Fibroblast of the conjunctiva (primary cell): ENCODE results near the gene ZFY.
"Not testable (repeated sequence)": the region's sequence is repeated elsewhere in the genome, so short reads cannot be mapped to it uniquely, and the experiment has no call there.

ENCODE experiments used
- DNase-seq: peaks from one replicate; pipeline ENCODE4 v3.0.0-alpha.2; 2010; ENCODE audit warnings: low read depth

The ZFY gene

GRCh38 chrY:2973110-2973751, 38.0 kb downstream of the ZFY start:
- no peak for DNase-seq

DNA sequence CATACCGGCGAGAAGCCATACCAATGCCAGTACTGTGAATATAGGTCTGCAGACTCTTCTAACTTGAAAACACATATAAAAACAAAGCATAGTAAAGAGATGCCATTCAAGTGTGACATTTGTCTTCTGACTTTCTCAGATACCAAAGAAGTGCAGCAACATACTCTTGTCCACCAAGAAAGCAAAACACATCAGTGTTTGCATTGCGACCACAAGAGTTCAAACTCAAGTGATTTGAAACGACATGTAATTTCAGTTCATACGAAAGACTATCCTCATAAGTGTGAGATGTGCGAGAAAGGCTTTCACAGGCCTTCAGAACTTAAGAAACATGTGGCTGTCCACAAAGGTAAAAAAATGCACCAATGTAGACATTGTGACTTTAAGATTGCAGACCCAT, 44.1 kb downstream of the ZFY start:
- no peak for DNase-seq

DNA sequence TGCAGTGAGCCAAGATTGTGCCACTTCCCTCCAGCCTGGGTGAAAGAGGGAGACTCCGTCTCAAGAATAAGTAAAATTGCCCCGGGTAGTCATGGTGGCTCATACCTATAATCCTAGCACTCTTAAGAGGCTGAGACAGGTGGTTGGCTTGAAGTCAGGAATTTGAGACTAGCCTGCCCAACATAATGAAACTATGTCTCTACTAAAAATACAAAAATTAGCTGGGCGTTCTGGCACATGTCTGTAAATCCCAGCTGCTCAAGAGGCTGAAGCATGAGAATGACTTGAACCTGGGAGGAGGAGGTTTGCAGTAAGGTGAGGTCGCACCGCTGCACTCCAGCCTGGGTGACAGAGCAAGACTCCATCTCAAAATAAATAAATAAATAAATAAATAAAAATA, 49.3 kb downstream of the ZFY start:
- DNase-seq: no peak

DNA sequence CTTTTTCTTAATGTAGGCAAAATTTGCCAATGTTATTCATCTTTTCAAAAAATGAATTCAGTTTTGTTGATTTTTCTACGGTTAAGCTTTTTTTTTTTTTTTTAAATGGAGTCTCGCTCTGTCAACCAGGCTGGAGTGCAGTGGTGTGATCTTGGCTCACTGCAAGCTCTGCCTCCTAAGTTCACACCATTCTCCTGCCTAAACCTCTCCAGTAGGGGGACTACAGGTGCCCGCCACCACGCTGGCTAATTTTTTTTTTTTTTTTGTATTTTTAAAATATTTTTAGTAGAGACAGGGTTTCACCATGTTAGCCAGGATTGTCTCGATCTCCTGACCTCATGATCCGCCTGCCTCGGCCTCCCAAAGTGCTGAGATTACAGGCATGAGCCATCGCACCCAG, 52.0 kb downstream of the ZFY start:
- DNase-seq: not testable (repeated sequence)

- not testable (repeated sequence) for DNase-seq
These were observed 62.2 kb downstream of the ZFY start for GRCh38 chrY:2997369-2997768.

DNA sequence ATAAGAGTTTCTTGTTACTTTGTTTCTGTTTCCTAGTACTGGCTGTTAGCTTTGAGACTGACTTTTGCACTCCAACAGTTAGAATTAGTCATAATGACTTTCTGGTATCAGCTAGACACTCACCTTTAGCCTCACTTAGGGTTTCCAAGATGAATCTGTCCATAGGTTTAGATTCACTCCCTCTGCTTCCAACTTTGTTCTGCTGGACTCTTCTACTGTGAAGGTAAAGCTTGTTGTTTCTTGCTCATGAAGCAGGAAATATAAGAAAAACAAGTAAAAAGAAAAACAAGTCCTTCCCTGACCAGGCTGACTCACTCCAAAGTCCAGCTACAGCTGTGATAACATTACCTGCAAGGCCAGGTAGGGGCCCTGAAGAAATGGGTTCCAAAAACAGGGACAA, 67.0 kb downstream of the ZFY start:
- DNase-seq: no peak

GRCh38 chrY:3002680-3003515, 67.7 kb downstream of the ZFY start:
- DNase-seq: no peak

DNA sequence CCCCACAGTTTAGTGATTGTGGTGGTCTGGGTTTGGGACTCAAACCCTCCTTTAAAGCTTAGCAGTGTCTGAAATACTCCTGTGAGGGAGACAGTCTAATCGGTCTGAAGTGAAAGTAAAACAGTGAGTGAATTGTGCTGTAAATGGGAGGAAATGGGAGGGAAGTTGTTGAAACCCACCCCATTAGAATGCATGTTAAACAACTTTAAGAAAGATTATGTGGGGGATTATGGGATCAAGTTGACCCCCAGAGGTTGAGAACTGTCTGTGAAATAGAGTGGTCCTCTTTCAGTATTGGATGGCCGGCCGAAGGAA, 68.3 kb downstream of the ZFY start:
- no peak for DNase-seq

- DNase-seq: no peak
These were observed 68.7 kb downstream of the ZFY start for GRCh38 chrY:3003846-3004245.

DNA sequence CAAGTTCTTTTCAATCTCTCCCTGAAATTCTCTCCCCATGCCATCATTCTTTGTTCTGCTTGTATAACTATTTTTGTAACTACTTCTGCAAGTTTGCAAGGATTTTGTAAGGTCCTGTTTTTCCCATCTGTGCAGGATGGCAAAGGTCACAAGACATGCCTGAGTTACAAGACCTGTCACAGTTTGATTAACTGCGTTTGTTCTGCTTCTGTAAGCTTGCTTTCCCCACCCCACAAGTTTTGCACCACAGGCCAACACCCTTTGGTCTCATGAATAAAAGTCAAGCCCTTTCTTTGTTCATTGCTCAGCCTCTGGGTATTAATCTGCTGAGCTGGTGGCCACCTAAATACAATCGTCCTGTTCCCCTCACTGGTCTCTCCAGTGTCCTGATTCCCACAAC, 70.8 kb downstream of the ZFY start:
- DNase-seq: not testable (repeated sequence)

GRCh38 chrY:3007967-3008366, 72.8 kb downstream of the ZFY start:
- no peak for DNase-seq

GRCh38 chrY:3012226-3012625, 77.0 kb downstream of the ZFY start:
- DNase-seq: no peak

DNA sequence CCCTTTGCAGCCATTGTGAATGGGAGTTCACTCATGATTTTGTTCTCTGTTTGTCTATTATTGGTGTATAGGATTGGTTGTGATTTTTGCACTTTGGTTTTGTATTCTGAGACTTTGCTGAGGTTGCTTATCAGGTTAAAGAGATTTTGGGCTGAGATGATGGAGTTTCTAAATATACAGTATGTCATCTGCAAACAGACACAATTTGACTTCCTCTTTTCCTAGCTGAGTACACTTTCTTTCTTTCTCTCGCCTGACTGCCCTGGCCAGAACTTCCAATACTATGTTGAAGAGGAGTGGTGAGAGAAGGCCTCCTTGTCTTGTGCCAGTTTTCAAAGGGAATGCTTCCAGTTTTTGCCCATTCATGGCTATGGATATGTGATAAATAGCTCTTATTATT, 81.4 kb downstream of the ZFY start:
- no peak for DNase-seq

DNA sequence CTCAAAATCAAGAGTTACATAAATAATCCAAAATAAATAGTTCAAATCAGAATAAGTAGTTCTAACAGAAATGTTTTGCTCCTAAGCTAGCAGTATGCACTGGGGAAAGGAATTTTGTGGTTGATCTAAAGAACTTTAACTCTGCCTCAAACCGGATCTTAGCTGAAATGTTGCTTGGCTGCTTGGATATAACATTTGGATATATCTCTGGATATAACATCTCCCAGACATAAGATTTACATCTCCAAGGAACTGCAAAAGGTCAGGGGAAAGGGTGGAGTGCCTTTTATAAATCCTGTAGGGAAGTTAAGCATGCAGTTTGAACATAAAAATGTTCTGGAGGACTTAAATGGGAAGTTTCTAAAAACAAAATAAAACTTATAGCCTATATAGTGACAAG, 83.4 kb downstream of the ZFY start:
- no peak for DNase-seq

DNA sequence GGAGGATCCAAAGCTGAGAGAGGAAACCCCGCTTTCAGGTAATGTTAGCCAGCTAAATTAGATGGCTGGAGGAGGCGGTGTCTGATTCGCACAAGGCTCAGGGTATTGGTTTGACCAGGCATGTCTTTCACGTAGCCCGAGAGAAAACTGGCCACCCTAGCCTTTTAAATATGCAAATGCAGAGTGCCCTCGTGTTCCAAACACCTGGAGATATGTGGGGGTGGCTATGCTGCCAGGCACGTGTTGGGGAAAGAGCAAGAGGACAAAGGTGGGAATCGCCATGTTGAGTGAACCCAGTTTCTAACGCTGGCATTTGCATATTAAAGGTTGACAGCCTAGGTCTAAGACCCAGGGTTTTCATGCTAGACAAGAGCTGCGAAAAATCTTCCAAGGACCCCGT, 84.4 kb downstream of the ZFY start:
- no peak for DNase-seq

DNA sequence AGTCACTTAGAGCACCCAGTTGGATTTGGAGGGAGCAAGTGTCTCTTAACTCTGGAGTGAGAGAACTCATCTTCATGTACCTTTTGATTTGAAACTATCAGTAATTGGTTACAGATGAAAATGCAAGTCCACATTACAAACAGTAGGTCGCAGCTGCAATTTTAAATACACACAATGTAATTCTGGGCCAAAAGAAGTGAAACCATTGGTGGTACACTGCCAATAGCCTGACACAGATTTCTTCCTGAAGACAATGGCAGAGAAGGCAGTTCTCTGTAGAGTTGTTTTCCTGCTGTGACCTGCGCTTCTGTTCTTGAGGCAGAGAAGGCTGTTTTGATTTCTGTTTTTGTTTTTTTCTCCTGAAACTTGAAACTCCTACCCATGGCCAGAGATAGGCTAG, 86.0 kb downstream of the ZFY start:
- DNase-seq: no peak

DNA sequence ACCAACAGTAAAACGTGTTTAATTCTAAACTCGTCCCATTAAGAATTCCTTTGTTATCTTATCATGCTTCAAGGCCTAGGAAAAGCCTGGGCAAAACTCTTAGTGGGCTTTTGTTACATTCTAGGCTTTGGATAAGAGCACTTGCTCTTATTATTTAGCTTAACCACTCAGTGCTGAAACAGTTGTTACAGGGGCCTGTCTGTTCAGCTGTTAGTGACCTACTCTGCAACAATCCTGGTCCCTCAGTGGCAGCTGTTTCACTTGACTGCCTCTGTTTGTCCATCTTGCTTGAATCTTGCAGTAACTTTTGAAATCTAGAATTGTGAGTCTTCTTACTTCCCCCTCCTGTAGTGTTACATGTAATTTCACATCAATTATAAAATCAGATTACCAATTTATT, 88.4 kb downstream of the ZFY start:
- DNase-seq: no peak

- no peak for DNase-seq
These were observed 90.2 kb downstream of the ZFY start for GRCh38 chrY:3025357-3025756.
